Endothelial cell (in vitro differentiated cells): ENCODE results near the gene DBN1. TPM values are rescaled to one million over a fixed set of nuclear protein-coding genes. Genes with fewer than 3 reads are reported as not detected.

Experiments
- DNase-seq: peaks from one replicate; pipeline ENCODE4 v3.0.0; 2021; ENCODE audit warnings: low spot score
- H3K27ac Mint-ChIP-seq: one replicate; pipeline ENCODE4 v1.8.0; 2021; ENCODE audit warnings: mixed read lengths, inconsistent platforms; ENCODE audit not compliant: unreplicated experiment
- H3K27me3 Mint-ChIP-seq: one replicate; pipeline ENCODE4 v1.8.0; 2021; ENCODE audit warnings: mild to moderate bottlenecking, moderate library complexity, mixed read lengths, inconsistent platforms; ENCODE audit not compliant: unreplicated experiment
- H3K36me3 Mint-ChIP-seq: one replicate; pipeline ENCODE4 v1.8.0; 2021; ENCODE audit warnings: mild to moderate bottlenecking, low read depth, mixed read lengths, inconsistent platforms; ENCODE audit not compliant: unreplicated experiment
- H3K4me1 Mint-ChIP-seq: one replicate; pipeline ENCODE4 v1.8.0; 2021; ENCODE audit warnings: mild to moderate bottlenecking, mixed read lengths, inconsistent platforms; ENCODE audit not compliant: unreplicated experiment
- H3K4me3 Mint-ChIP-seq: one replicate; pipeline ENCODE4 v1.8.0; 2021; ENCODE audit warnings: mild to moderate bottlenecking, mixed read lengths, inconsistent platforms; ENCODE audit not compliant: unreplicated experiment
- H3K9me3 Mint-ChIP-seq: one replicate; pipeline ENCODE4 v1.8.0; 2021; ENCODE audit warnings: mixed read lengths, inconsistent platforms; ENCODE audit not compliant: unreplicated experiment
- CTCF ChIP-seq: fragments of 200-600 bp; sonication (generic); IDR thresholded peaks from one replicate; pipeline ENCODE4 v1.5.0; 2021; ENCODE audit warnings: antibody characterized with exemption; ENCODE audit not compliant: unreplicated experiment
- total RNA-seq: library from RNA; stranded (reverse); fragmentation: NEBNext Ultra II Directional; extraction: Animal tissue kit (Norgen Biotek cat#: 25700); gene quantifications from one replicate; pipeline ENCODE4 v1.2.1, GENCODE V29; 2021; ENCODE audit not compliant: unreplicated experiment

Gene DBN1
- total RNA-seq, 1 donor from 2014 or later: 315 TPM

DNA sequence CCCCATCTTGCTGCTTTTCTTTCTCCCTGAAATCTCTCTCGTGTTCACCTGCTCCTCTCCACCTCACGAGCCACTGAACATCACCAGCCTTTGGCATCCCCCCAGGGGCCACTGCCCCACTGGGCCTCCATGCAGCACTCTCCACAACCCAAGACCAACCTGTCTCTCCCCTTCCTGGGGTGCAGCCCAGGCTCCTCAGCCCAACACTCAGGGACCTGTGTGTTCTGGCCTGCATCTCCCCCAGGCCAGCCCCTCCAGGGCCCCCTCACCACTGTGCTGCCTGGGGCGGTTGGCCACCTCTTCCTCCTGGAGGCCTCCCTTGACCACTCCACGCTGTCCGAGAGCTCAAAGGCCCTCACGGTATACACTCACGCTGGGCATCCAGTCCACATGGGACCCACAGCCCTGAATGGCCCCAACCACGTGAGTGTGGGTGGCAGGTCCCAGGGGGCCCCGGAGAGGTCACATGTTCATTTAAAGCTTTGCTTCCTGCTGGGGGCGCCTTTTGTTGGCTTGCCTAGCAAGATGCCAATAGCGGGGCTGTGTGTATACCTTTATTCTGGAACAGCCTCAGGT lies 36.6 kb upstream of the DBN1 start:
- H3K4me3 Mint-ChIP-seq: peak overlapping the region; percentile 80
- peak overlapping the region; percentile 93 for H3K27ac Mint-ChIP-seq

GRCh38 chr5:177509381-177509951 lies 36.0 kb upstream of the DBN1 start, which contains the start of gene DOK3:
DOK3 (minus strand) TSS chr5:177509826; CDS start chr5:177509540, 286 bp downstream.
- Mint-ChIP-seq H3K27ac (peak within 1 kb of the TSS; percentile 93), H3K27me3 (peaks cover 17% of the 10 kb centered on the region), H3K9me3 (no peaks in the 10 kb centered on the region), H3K4me1 (peaks cover 29% of the 10 kb centered on the region), H3K4me3 (peak within 1 kb of the TSS; percentile 80), H3K36me3 (peaks cover 38% of the 10 kb centered on the region)
- TF ChIP-seq CTCF: peak; percentile 6
- DNase-seq: peak; percentile 47

More for the DNA sequence above, 36.6 kb upstream of the DBN1 start:
- Mint-ChIP-seq H3K9me3 (no peaks in the 10 kb centered on the region), H3K4me1 (peaks cover 29% of the 10 kb centered on the region), H3K27me3 (peaks cover 17% of the 10 kb centered on the region), H3K36me3 (peaks cover 40% of the 10 kb centered on the region)
- TF ChIP-seq CTCF: no peak
- no peak for DNase-seq

DNA sequence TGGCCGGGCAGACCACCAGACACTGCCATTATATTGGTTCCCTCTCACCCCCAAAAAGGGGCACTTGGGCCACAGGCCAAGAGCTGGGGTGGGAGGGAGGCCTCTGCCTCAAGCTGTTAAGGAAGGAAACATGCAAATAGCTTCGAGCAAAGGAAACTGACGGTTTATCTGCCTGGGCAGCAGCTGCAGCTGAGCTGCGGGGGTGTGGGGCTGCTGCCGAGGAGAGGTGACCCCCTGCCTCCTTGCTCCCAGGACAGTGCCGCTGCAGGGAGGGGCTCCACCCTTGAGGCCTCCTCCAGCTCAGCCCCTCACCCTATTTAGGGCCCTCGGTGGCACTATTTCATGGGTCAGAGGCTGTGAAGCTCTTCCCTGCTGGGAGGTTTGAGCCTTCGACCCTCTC lies 35.4 kb upstream of the DBN1 start:
- H3K36me3 Mint-ChIP-seq: peaks cover 31% of the 10 kb centered on the region
- no peak for DNase-seq
- H3K9me3 Mint-ChIP-seq: no peaks in the 10 kb centered on the region
- H3K4me3 Mint-ChIP-seq: peak overlapping the region; percentile 77
- no peak for TF ChIP-seq CTCF
- peak overlapping the region; percentile 93 for H3K27ac Mint-ChIP-seq
- peaks cover 29% of the 10 kb centered on the region for H3K4me1 Mint-ChIP-seq
- H3K27me3 Mint-ChIP-seq: peaks cover 15% of the 10 kb centered on the region

DNA sequence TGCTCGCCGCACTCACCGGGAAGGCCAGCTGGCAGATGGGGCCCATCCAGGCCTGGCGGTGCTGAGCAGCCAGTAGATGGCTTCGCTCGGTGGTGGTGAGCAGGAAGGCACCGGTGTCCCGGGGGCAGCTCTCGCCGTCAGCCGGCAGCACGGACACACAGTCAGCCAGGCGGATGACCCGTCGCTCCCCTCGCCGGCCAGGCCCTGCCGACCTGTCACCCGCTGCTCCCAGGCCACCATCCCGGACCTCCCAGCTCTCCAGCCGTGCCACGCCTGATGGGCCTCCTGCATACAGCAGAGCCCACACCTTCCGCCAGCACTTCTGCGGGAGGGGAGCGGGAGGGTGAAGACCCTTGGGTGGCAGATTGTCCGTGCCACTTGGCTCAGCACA lies 34.8 kb upstream of the DBN1 start:
- Mint-ChIP-seq H3K4me3 (no peak overlapping the region), H3K4me1 (peaks cover 29% of the 10 kb centered on the region), H3K9me3 (no peaks in the 10 kb centered on the region), H3K27ac (peak overlapping the region; percentile 84), H3K27me3 (peaks cover 14% of the 10 kb centered on the region), H3K36me3 (peaks cover 29% of the 10 kb centered on the region)
- TF ChIP-seq CTCF: no peak
- no peak for DNase-seq

DNA sequence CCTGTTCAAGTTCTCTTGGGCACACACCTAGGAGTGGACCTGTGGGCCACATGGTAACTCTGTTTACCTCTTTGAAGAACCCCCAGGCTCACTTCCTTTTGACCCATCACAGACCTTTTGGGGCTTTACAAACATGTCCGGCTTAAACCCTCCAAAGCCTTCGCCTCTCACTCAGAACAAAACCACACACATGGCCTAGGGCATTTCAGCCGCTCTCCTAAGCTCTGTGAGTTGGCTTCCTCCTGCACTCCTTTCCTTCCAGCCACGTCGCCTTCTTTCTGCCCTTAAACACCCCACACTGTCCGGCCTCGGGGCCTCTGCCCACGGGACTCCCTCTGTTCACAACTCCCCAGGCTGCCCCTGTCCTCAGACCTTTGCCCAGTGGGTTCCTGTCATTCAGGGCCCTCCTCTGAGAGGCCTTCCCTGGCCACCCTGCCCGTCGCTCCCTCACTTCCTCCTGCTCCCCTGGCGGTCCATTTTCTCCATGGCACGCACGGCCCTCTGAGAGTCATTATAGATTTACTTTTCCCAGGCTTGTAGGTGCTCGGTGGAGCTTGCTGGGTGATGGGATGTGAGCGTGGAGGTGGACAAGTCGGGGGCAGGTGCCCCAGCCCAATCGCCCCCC lies 34.3 kb upstream of the DBN1 start:
- Mint-ChIP-seq H3K27ac (peak overlapping the region; percentile 84), H3K9me3 (no peaks in the 10 kb centered on the region), H3K36me3 (peaks cover 32% of the 10 kb centered on the region), H3K27me3 (peaks cover 14% of the 10 kb centered on the region), H3K4me1 (peaks cover 31% of the 10 kb centered on the region), H3K4me3 (peak overlapping the region; percentile 85)
- TF ChIP-seq CTCF: no peak
- DNase-seq: no peak
